HepG2 (cell line): ENCODE measurements around the gene MAP3K5. TPM values are rescaled to one million over a fixed set of nuclear protein-coding genes. Genes with fewer than 3 reads are reported as not detected.

Experiments used
- ATAC-seq: fragments of 200-7000 bp; cut with Tn5 transposase; 3 replicates; pipeline ENCODE4 v1.9.1; 2020; ENCODE audit warnings: mild to moderate bottlenecking, moderate library complexity
- BruUV-seq: library from RNA; stranded (reverse); fragments of 400-500 nt; replicated peaks from 2 replicates; lab custom pipeline; 2021; lab: Mats Ljungman, UMichigan
- CTCF ChIA-PET: fragments of 300-600 bp; formaldehyde crosslinking; extraction: SDS; loops from one replicate; lab custom pipeline; 2021; ENCODE audit warnings: low total read pairs, inconsistent platforms, low intra/inter-chr PET ratio; lab: Yijun Ruan, JAX
- POLR2A ChIA-PET: fragments of 350-600 bp; sonication (Branson Sonifier 250); formaldehyde crosslinking; loops from one replicate; lab custom pipeline; 2020; ENCODE audit warnings: antibody characterized with exemption, inconsistent platforms; lab: Yijun Ruan, JAX
- DNase-seq: peaks from one replicate; pipeline ENCODE4 v3.0.0-alpha.2; 2015; ENCODE audit warnings: low spot score
- FAIRE-seq: peaks from 3 replicates; lab custom pipeline; 2011; peaks lifted over from hg19 to GRCh38; lab: Jason Lieb, UNC
- H2AFZ ChIP-seq: one replicate; pipeline ENCODE4 v1.6.1; 2011; ENCODE audit warnings: low read length, inconsistent platforms
- H3K27ac ChIP-seq: fragments of 300-600 bp; 3 replicates; pipeline ENCODE4 v1.8.0; 2011; ENCODE audit warnings: mixed run types, mild to moderate bottlenecking, mixed read lengths, low read length, inconsistent platforms; ENCODE audit not compliant: insufficient read depth; ENCODE audit errors: extremely low read length
- H3K27me3 ChIP-seq, 2 experiments: fragments of 200-600 bp in 1 of 2; 2 replicates in 1 of 2; 3 replicates in 1 of 2; pipeline versions ENCODE4 v1.6.0 to v1.8.0; 2011; ENCODE audit warnings: low read length in 2 of 2, mild to moderate bottlenecking in 2 of 2, moderate library complexity in 2 of 2, inconsistent platforms in 1 of 2; ENCODE audit not compliant: insufficient read depth in 2 of 2, control insufficient read depth in 1 of 2
- H3K36me3 ChIP-seq, 2 experiments: fragments of 200-600 bp in 1 of 2; replicated peaks in 1 of 2; 2 replicates in 1 of 2; 3 replicates in 1 of 2; pipeline versions ENCODE4 v1.5.1 to v1.8.0; 2011; ENCODE audit warnings: low read length in 2 of 2, inconsistent platforms in 1 of 2; ENCODE audit not compliant: insufficient read depth in 2 of 2, control insufficient read depth in 1 of 2
- H3K4me1 ChIP-seq: 2 replicates; pipeline ENCODE4 v1.5.1; 2012; ENCODE audit warnings: low read length, inconsistent platforms; ENCODE audit not compliant: insufficient read depth
- H3K4me2 ChIP-seq: 2 replicates; pipeline ENCODE4 v1.6.0; 2011; ENCODE audit warnings: low read depth, low read length, inconsistent platforms
- H3K4me3 ChIP-seq, 3 experiments: fragments of 200-600 bp in 1 of 3; sonication (generic), shearing (Covaris generic) in 1 of 3; replicated peaks in 1 of 3; 2 replicates each; pipeline ENCODE4 v1.5.1; 2011 to 2016; ENCODE audit warnings: low read length in 3 of 3, inconsistent platforms in 2 of 3, low read depth in 2 of 3, mild to moderate bottlenecking in 2 of 3, control low read depth in 1 of 3, mixed read lengths in 1 of 3; ENCODE audit not compliant: insufficient read depth in 1 of 3
- H3K79me2 ChIP-seq: one replicate; pipeline ENCODE4 v1.6.1; 2011; ENCODE audit warnings: low read length, inconsistent platforms; ENCODE audit not compliant: insufficient read depth
- H3K9ac ChIP-seq: 2 replicates; pipeline ENCODE4 v1.6.0; 2011; ENCODE audit warnings: mild to moderate bottlenecking, low read depth, low read length, inconsistent platforms; ENCODE audit not compliant: insufficient read depth
- H3K9me3 ChIP-seq: 2 replicates; pipeline ENCODE4 v1.5.1; 2012; ENCODE audit warnings: mild to moderate bottlenecking, low read length
- H4K20me1 ChIP-seq: 2 replicates; pipeline ENCODE4 v1.6.0; 2011; ENCODE audit warnings: inconsistent platforms, mild to moderate bottlenecking, low read length, moderate library complexity; ENCODE audit not compliant: insufficient read depth
- EZH2 ChIP-seq: conservative IDR thresholded peaks from 2 replicates; pipeline ENCODE4 v1.6.1; 2012; ENCODE audit warnings: mild to moderate bottlenecking, low read depth, low read length, moderate library complexity
- HNRNPK ChIP-seq: fragments of 200-400 bp; formaldehyde crosslinking; IDR thresholded peaks from 2 replicates; pipeline ENCODE4 v1.6.1; 2018; ENCODE audit warnings: low read length, low read depth, moderate library complexity, mild to moderate bottlenecking; ENCODE audit not compliant: poor library complexity, severe bottlenecking
- KAT7 ChIP-seq: IDR thresholded peaks from 2 replicates; pipeline ENCODE4 v1.6.1; 2018; ENCODE audit warnings: borderline replicate concordance, missing compliant biosample characterization
- RCOR2 ChIP-seq: IDR thresholded peaks from 2 replicates; pipeline ENCODE4 v1.6.1; 2016; ENCODE audit warnings: missing biosample characterization, missing genetic modification reagents
- ZNF788 ChIP-seq: sonication (generic); formaldehyde crosslinking; IDR thresholded peaks from 2 replicates; pipeline ENCODE4 v1.5.0; 2020; ENCODE audit warnings: mild to moderate bottlenecking, missing genetic modification reagents, borderline replicate concordance
- WGBS: methylation state at CpG from one replicate; pipeline ENCODE4 v1.1.6; 2017; ENCODE audit warnings: low lambda C conversion rate; 5-methylcytosine and 5-hydroxymethylcytosine counted together
- in situ Hi-C: cut with HindIII; loops from 2 replicates; pipeline ENCODE4 v1.10.0; 2017; ENCODE audit warnings: low pct_unique_long_range_greater_than_20kb; ENCODE audit not compliant: extremely low pct_ligation_motif_present
- intact Hi-C: fragments of 100-400 bp; cut with micrococcal nuclease; formaldehyde crosslinking; loops from one replicate; pipeline ENCODE4 v1.10.0; 2022; ENCODE audit not compliant: unreplicated experiment
- polyA plus RNA-seq, 8 experiments: library from polyadenylated mRNA; depleted of rRNA in 3 of 8; stranded (reverse) in 7 of 8; unstranded in 1 of 8; fragments of >200 nt; fragmentation: Illumina TruSeq in 4 of 8; extraction: Trizol in 4 of 8; gene quantifications; 2 replicates each; pipeline versions ENCODE4 v1.2.1 to v1.2.3, GENCODE V29; 2011 to 2016; ENCODE audit warnings: low read depth in 4 of 8, missing spikeins in 1 of 8, mixed read lengths in 1 of 8; ENCODE audit not compliant: insufficient read depth in 1 of 8
- total RNA-seq, 5 experiments: library from RNA; depleted of rRNA; stranded (reverse); fragments of >200 nt; fragmentation: Illumina TruSeq; extraction: Trizol; gene quantifications; 2 replicates each; pipeline ENCODE4 v1.2.3, GENCODE V29; 2016; ENCODE audit warnings: low read depth in 1 of 5

The MAP3K5 gene
- total and polyA plus RNA-seq, 2 of the 13 experiments (the other 11 are each of a cell fraction or from before 2014, with no cell fraction given): not detected

- Histone ChIP-seq H3K4me1 (no peaks in the 10 kb centered on the region), H3K36me3 (no peaks in the 10 kb centered on the region), H3K9me3 (no peaks in the 10 kb centered on the region), H3K4me3 (no peak overlapping the region), H4K20me1 (no peaks in the 10 kb centered on the region), H3K9ac (no peak overlapping the region), H3K27ac (no peak overlapping the region), H3K79me2 (no peaks in the 10 kb centered on the region), H3K27me3 (peaks cover 7 to 36% of the 10 kb centered on the region in 2 experiments; a peak in 4 of 5 replicates), H2AFZ (no peak overlapping the region)
- POLR2A ChIA-PET: no interaction called here
- ATAC-seq: no peak
- no TSS peak for BruUV-seq
- intact Hi-C loops: no loop called here
- DNase-seq: no peak
- FAIRE-seq: no peak
- in situ Hi-C loops: no loop called here
- TF ChIP-seq ZNF788 (CRISPR knock-in tag): no peak
- 0 out of 2 replicates have a peak, but pooled peaks have one; percentile 13 for TF ChIP-seq EZH2
- TF ChIP-seq, all 625 proteins: peak for 1
- no peak overlapping the region for H3K4me2 ChIP-seq
- 44% methylated on average over 14 of the region's 14 CpGs for WGBS
- CTCF ChIA-PET: no interaction called here
These were observed 243.5 kb downstream of the MAP3K5 start for GRCh38 chr6:136548582-136549299.

- H2AFZ ChIP-seq: no peak overlapping the region
- DNase-seq: no peak
- ChIA-PET CTCF (no interaction called here), POLR2A (no interaction called here)
- no peak for ATAC-seq
- intact Hi-C loops: no loop called here
- H3K27ac ChIP-seq: no peak overlapping the region
- no peaks in the 10 kb centered on the region for H3K9me3 ChIP-seq
- H3K4me1 ChIP-seq: no peaks in the 10 kb centered on the region
- no peak overlapping the region for H3K4me2 ChIP-seq
- no peaks in the 10 kb centered on the region for H3K36me3 ChIP-seq
- H3K79me2 ChIP-seq: no peaks in the 10 kb centered on the region
- no peak overlapping the region for H3K4me3 ChIP-seq
- no peak overlapping the region for H3K9ac ChIP-seq
- TF ChIP-seq HNRNPK (peak; percentile 65), RCOR2 (CRISPR knock-in tag) (no peak), KAT7 (CRISPR knock-in tag) (no peak)
- TF ChIP-seq, all 625 proteins: peak for 1
- FAIRE-seq: no peak
- BruUV-seq: no TSS peak
- H3K27me3 ChIP-seq: peaks cover 7 to 32% of the 10 kb centered on the region in 2 experiments; a peak in 4 of 5 replicates
- in situ Hi-C loops: no loop called here
- no peaks in the 10 kb centered on the region for H4K20me1 ChIP-seq
- WGBS: 9% methylated on average over 1 of the region's 1 CpG
These were observed 244.4 kb downstream of the MAP3K5 start for GRCh38 chr6:136547871-136548270.
